ENCODE data around the gene ZC2HC1C. TPM values are rescaled to one million over a fixed set of nuclear protein-coding genes. Genes with fewer than 3 reads are reported as not detected.
A peak's percentile ranks its signal among the peaks of the same experiment; 100 is the strongest.
"Not testable (repeated sequence)": the region's sequence is repeated elsewhere in the genome, so short reads cannot be mapped to it uniquely, and the experiment has no call there.

The ZC2HC1C gene
- polyA plus RNA-seq, 3 donors, result 6.1 to 11.1 (median 9.4) TPM

DNA sequence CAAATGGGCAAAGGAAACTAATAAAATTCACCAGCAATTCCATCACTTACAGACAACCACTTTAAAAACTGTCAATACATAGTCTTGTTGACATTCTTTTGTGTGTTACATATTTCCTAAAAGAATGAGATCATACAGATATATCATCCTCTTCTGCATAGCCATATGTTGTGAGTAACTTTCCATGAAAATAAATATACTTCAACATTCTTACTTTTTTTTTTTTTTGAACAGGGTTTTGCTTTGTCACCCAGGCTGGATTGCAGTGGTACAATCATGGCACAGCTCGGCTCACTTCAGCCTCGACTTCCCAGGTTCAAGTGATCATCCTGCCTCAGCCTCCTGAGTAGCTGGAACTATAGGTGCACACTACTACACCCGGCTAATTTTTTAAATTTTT, 20.9 kb downstream of the ZC2HC1C start:
- no peak for DNase-seq

DNA sequence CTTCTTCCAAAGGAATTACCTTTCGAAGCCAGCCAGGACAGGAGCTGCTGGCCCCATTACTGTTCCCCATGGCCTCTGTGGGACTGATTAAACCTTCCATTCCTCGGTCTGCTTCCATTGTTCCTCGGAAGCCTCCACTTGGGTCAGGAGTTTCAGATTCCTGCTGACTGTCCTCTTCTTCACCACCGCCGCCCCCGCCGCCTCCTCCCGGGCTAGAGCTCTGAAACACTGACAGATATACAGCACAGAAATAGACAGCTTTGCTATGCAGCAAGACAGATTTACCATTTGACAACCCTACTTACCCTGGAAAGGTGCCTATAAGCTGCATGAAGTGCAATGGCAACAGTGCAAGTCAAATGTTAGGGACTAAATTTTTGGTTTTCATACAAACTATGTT, 21.8 kb downstream of the ZC2HC1C start:
- no peak for DNase-seq

DNA sequence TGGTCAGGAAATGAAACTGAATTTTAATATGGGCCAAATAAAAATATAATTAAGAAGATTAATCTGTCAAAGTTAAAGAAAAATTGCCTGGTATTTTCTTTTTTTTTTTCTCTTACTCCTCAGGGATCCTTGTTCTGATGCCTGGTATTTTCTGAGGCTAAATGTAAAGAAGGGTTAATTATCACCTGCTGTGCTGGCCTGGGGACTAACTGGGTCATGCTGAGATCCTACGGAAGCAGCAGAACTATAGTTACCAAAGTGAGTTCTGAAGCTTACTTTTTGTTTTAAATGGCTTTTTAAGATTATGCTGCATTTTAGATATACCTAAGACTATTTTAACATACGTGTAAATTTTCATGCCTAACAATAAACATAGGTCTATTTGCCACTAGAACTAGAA, 23.3 kb downstream of the ZC2HC1C start:
- DNase-seq, result no peak

DNA sequence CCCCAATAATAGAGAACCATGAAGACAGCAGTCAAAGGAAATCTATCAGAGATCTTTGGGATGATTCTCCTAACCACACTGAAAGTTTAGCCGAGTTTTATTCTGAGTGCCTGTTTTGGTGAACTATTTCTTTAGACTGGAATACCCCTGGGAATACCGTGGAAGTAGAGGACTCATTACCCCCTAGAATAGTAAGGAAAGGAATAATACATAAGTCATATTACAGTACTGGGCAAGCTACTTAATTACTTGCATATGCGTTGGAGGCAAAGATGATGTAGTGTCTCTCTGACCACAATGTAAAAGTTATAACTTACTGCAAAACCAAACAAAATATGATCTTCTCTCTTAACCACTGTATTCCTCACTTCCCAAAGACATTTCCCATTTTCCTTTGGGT, 25.5 kb downstream of the ZC2HC1C start:
- no peak for DNase-seq

- no peak for DNase-seq
Observed at GRCh38 chr14:75095690-75096089, 26.2 kb downstream of the ZC2HC1C start.

GRCh38 chr14:75096959-75097358, 27.5 kb downstream of the ZC2HC1C start:
- no peak for DNase-seq

GRCh38 chr14:75098212-75098611, 28.8 kb downstream of the ZC2HC1C start:
- DNase-seq, result no peak

GRCh38 chr14:75098682-75099081, 29.2 kb downstream of the ZC2HC1C start:
- DNase-seq, result no peak

DNA sequence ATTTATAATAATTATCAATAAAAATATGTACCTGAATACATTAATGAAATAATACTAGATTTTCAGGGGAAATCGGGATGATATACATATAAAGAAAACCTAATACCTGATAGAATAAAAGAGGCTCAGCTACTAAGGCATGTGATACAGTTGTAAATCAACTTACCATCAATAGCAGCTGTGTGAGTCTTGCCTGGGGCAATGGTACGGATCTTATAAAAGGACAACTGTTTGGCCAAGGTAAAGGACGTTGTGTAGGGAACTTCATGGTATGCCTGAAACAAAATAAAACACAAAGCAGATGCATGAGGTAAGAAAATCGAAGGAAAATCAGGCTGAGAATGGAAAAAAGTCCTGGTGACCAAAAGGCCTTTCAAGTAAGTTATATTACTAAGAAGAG, 32.0 kb downstream of the ZC2HC1C start:
- no peak for DNase-seq

DNA sequence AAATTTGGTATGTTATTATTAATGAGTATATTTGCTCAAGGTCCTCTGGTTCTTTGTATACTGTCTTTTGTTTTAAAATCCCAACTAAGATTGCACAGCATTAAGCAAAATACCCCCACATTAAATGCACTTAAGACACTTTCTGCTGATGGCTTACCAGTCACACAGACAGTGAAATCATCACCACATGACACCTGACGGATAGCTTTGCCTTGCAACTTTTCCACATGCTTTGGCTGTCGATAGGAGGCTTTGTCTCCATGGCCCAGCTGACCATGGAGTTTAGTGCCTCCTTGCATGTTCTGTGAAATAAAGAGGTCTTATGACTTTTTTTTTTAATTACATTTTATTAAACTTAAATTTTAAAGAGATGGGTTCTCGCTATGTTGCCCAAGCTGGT, 37.7 kb downstream of the ZC2HC1C start:
- DNase-seq, result no peak

GRCh38 chr14:75109877-75110276, 40.4 kb downstream of the ZC2HC1C start:
- no peak for DNase-seq

- DNase-seq, result no peak
Observed at GRCh38 chr14:75113932-75114539, 44.6 kb downstream of the ZC2HC1C start.

DNA sequence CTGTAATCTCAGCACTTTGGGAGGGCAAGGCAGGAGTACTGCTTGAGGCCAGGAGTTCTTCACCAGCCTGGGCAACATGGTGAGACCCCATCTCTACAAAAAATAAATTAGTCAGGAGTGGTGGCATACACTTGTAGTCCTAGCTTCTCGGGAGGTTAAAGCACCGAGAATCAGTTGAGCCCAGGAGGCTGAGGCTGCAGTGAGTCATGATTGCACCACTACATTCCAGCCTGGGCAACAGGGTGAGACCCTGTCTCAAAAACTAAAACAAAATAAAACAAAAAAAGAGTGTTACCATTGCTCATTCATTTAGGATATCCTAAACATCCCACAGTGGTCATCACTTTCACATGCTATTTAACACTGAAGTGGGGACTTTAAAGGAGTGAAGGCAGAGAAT, 49.6 kb downstream of the ZC2HC1C start:
- no peak for DNase-seq

DNA sequence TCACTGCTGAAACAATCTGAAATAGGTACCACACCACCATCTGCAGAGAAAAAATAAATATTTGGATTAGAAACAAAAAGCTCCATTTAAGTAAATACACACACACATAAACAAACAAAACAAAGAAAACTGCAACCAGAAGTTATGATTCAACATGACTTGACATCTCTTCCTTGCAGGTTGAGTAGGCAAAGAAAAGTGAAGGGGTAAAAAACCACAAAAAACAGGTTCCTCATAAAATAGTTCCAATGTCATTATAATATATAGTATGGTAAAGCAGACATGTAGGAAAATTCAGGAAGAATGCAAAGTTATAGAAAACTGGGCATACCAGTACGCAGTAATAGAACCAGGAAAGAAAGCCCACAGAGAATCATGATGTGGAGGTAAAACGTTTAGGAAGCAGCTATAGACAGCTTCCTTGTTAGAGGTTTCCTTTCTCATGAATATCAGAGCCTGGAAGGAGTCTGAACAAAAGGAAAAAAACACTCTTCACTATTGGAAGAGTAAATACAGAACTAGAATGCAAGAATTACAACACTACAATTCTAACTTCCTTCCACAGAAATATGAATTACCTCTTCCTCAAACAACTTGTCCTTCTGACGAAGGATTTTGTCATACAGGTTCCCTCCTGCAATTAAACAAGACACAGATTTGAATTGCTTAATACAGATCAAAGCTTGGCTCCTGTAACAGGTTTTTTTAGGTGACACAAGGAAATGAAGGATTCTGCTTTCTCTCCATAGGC, 51.3 kb downstream of the ZC2HC1C start:
- DNase-seq, result no peak

- DNase-seq, result no peak
Observed at GRCh38 chr14:75121552-75121951, 52.1 kb downstream of the ZC2HC1C start.

- DNase-seq, result no peak
Observed at GRCh38 chr14:75123991-75124390, 54.5 kb downstream of the ZC2HC1C start.

GRCh38 chr14:75125617-75126016, 56.2 kb downstream of the ZC2HC1C start:
- DNase-seq, result no peak

DNA sequence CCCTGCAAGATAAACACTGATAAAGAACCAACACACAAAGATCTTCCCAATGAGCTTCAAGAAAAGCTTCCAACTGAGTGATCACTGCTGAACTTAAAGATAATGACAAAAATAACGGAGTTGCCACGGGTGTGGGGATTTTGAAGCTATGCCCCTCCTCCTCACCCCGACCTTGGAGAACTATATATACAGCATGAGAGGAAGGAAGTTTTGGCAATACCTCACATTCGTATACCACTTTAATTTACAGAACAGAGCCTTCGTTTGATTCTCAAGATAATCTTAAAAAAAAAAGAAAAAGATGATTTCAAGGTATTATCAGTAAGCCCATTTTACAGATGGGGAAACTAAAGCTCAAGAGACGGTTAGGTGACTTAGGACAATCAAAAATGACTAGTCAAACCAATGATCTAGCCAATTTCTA, 56.7 kb downstream of the ZC2HC1C start:
- DNase-seq, result no peak

DNA sequence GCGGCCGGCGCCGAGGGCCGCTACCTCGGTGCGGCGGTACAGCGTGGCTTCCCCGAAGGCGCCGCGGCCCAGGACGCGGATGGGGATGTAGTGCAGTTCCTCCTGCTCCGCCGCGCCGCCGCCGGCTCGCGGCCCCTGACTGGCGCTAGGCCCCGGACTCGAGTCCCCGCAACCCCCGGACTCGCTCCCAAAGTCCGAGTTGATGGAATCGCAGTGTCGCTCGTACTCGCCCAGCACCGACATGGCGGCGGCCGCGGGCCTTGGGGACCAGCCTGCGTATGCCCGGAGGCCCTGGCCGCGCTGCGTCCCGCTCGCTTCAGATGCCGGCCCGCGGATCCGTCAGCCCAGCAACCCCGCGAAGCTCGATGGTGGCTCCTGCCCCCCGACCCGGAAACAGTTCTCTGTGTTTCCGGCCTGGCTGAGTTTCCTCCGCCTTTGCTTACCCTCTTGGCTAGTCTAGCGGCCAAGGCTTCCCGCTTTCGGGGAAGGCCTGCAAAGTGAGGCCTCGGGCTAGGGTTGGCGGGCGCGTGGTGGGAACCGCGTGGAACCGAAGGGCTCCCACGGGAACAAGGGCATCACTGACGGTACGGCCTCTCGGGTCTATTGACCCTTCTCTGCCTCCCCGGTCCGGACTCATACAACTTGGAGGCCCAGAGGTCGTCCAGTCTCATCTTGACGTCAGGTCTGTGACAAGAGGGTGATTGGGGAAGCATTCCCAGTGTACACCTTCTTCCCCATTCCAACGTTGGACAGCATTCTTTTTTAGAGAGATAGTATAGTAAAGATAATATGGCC, 57.4 kb downstream of the ZC2HC1C start, which contains the start of gene NEK9:
NEK9 (minus strand) TSS at position 370 of the 795 bp plus-strand sequence; CDS start at position 243, 127 bp downstream.
- peak; percentile 93 for DNase-seq

DNA sequence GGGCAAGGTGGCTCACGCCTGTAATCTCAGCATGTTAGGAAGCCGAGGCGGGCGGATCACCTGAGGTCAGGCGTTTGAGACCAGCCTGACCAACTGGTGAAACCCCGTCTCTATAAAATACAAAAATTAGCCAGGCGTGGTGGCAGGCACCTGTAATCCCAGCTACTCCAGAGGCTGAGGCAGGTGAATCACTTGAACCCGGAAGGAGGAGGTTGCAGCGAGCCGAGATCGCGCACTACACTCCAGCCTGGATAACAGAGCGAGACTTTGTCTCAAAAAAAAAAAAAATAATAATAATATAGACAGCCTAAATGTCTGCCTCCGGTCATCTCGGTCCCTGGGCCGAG, 58.0 kb downstream of the ZC2HC1C start:
- not testable (repeated sequence) for DNase-seq

- no peak for DNase-seq
Observed at GRCh38 chr14:75127903-75128595, 58.6 kb downstream of the ZC2HC1C start.

DNA sequence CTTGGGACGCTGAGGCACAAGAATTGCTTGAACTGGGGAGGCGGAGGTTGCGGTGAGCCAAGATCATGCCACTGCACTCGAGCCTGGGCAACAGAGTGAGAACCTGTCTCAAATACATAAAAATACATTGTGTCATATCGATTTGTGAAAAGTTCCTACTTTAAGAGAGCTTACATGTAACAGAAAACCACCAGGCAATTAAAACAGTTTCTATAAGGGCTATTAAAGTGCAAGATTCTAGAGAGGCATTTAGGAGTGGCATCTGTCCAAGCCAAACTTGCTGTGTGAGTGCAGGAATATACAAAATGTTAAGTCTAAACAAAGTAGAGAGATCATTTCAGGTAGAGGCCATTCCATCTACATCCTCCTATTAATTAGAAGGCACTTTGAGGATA, 59.2 kb downstream of the ZC2HC1C start:
- DNase-seq, result no peak
